GM12878 (cell line): ENCODE measurements around the gene FXYD6. TPM values are rescaled to one million over a fixed set of nuclear protein-coding genes. Genes with fewer than 3 reads are reported as not detected.

ENCODE experiments used
- ATAC-seq: fragments of 200-7000 bp; cut with Tn5 transposase; 3 replicates; pipeline ENCODE4 v1.9.1; 2020; ENCODE audit warnings: mild to moderate bottlenecking, moderate library complexity
- BruUV-seq: library from RNA; stranded (reverse); fragments of 400-500 nt; replicated peaks from 2 replicates; lab custom pipeline; 2021; lab: Mats Ljungman, UMichigan
- CTCF ChIA-PET: fragments of 300-600 bp; sonication (Branson Sonifier 250); formaldehyde crosslinking; extraction: SDS; loops from one replicate; lab custom pipeline; 2021; ENCODE audit warnings: inconsistent platforms; lab: Yijun Ruan, JAX
- POLR2A ChIA-PET: fragments of 350-600 bp; formaldehyde crosslinking; extraction: SDS; loops from one replicate; lab custom pipeline; 2021; ENCODE audit warnings: inconsistent platforms; lab: Charles Lee
- RAD21 ChIA-PET: fragments of 300-600 bp; sonication (Branson Sonifier 250); formaldehyde crosslinking; loops from one replicate; lab custom pipeline; 2023; ENCODE audit warnings: antibody characterized with exemption; ENCODE audit not compliant: unreplicated experiment; lab: Charles Lee
- SMC1A ChIA-PET: fragments of 300-600 bp; sonication (Branson Sonifier 250); formaldehyde crosslinking; loops from one replicate; lab custom pipeline; 2023; ENCODE audit not compliant: unreplicated experiment, uncharacterized antibody; lab: Charles Lee
- DNase-seq: peaks from one replicate; pipeline ENCODE4 v3.0.0-alpha.2; 2011; ENCODE audit warnings: low read depth, low spot score
- FAIRE-seq: peaks from 3 replicates; lab custom pipeline; 2011; peaks lifted over from hg19 to GRCh38; lab: Jason Lieb, UNC
- H2AFZ ChIP-seq: 2 replicates; pipeline ENCODE4 v1.6.0; 2011; ENCODE audit warnings: low read depth, low read length, control low read depth; ENCODE audit not compliant: control insufficient read depth
- H3K27ac ChIP-seq: 2 replicates; pipeline ENCODE4 v1.5.1; 2011; ENCODE audit warnings: control low read depth; ENCODE audit not compliant: control insufficient read depth, insufficient read depth
- H3K27me3 ChIP-seq, 2 experiments: replicated peaks in 1 of 2; 2 replicates each; pipeline versions ENCODE4 v1.6.0 to v1.6.1; 2011; ENCODE audit warnings: low read length in 1 of 2; ENCODE audit not compliant: control insufficient read depth in 2 of 2, insufficient read depth in 2 of 2
- H3K36me3 ChIP-seq, 2 experiments: 2 replicates each; pipeline ENCODE4 v1.5.1; 2011; ENCODE audit warnings: low read length in 1 of 2; ENCODE audit not compliant: control insufficient read depth in 2 of 2, insufficient read depth in 2 of 2
- H3K4me1 ChIP-seq: 2 replicates; pipeline ENCODE4 v1.6.1; 2011; ENCODE audit warnings: mild to moderate bottlenecking, low read length, moderate library complexity, mixed read lengths; ENCODE audit not compliant: control insufficient read depth, insufficient read depth
- H3K4me2 ChIP-seq: 2 replicates; pipeline ENCODE4 v1.6.0; 2011; ENCODE audit warnings: control low read depth; ENCODE audit not compliant: control insufficient read depth, insufficient read depth
- H3K4me3 ChIP-seq: fragments of 200-600 bp; sonication (generic); 2 replicates; pipeline ENCODE4 v1.5.1; 2016
- H3K79me2 ChIP-seq: 2 replicates; pipeline ENCODE4 v1.6.0; 2011; ENCODE audit warnings: low read length; ENCODE audit not compliant: control insufficient read depth, insufficient read depth
- H3K9ac ChIP-seq: 2 replicates; pipeline ENCODE4 v1.8.0; 2011; ENCODE audit warnings: low read length, control low read depth, mixed read lengths; ENCODE audit not compliant: control insufficient read depth, insufficient read depth
- H3K9me3 ChIP-seq: replicated peaks from 3 replicates; pipeline ENCODE4 v1.5.1; 2011; ENCODE audit warnings: mild to moderate bottlenecking, low read length; ENCODE audit not compliant: control insufficient read depth, insufficient read depth
- H4K20me1 ChIP-seq: 2 replicates; pipeline ENCODE4 v1.6.0; 2011; ENCODE audit not compliant: control insufficient read depth, insufficient read depth
- ATF2 ChIP-seq: IDR thresholded peaks from 2 replicates; pipeline ENCODE4 v1.6.1; 2012; ENCODE audit warnings: low read length, inconsistent platforms
- BCL3 ChIP-seq: IDR thresholded peaks from 2 replicates; pipeline ENCODE4 v1.6.1; 2011; ENCODE audit warnings: borderline replicate concordance, low read depth, mild to moderate bottlenecking, moderate library complexity, low read length; ENCODE audit not compliant: insufficient read depth, poor library complexity, severe bottlenecking
- ESRRA ChIP-seq: IDR thresholded peaks from 2 replicates; pipeline ENCODE4 v1.6.1; 2012; ENCODE audit warnings: mild to moderate bottlenecking, low read length, improper control_type of control experiment
- FOS ChIP-seq: IDR thresholded peaks from 3 replicates; pipeline ENCODE4 v1.6.1; 2011; ENCODE audit warnings: borderline replicate concordance; ENCODE audit not compliant: insufficient read length; ENCODE audit errors: extremely low read depth
- IKZF1 ChIP-seq: fragments of 450-650 bp; conservative IDR thresholded peaks from 2 replicates; pipeline ENCODE4 v1.6.1; 2017; ENCODE audit warnings: antibody characterized with exemption, mild to moderate bottlenecking
- KAT2A ChIP-seq: conservative IDR thresholded peaks from 2 replicates; pipeline ENCODE4 v1.6.1; 2011; ENCODE audit warnings: low read depth, low read length; ENCODE audit not compliant: control insufficient read depth
- KLF5 ChIP-seq: fragments of 450-650 bp; IDR thresholded peaks from 2 replicates; pipeline ENCODE4 v1.6.1; 2014; ENCODE audit warnings: mild to moderate bottlenecking; ENCODE audit not compliant: partially characterized antibody
- MTA2 ChIP-seq: fragments of 450-650 bp; IDR thresholded peaks from 2 replicates; pipeline ENCODE4 v1.6.1; 2016; ENCODE audit warnings: low read depth, mild to moderate bottlenecking, moderate library complexity
- MXI1 ChIP-seq: fragments of 150-350 bp; IDR thresholded peaks from 2 replicates; pipeline ENCODE4 v1.6.1; 2011; ENCODE audit warnings: low read depth, mild to moderate bottlenecking, inconsistent platforms, low read length, improper control_type of control experiment
- NFXL1 ChIP-seq: fragments of 450-650 bp; IDR thresholded peaks from 2 replicates; pipeline ENCODE4 v1.6.1; 2017; ENCODE audit warnings: antibody characterized with exemption, mild to moderate bottlenecking, borderline replicate concordance
- NR2C1 ChIP-seq: fragments of 450-650 bp; IDR thresholded peaks from 2 replicates; pipeline ENCODE4 v1.6.1; 2017; ENCODE audit warnings: antibody characterized with exemption, mild to moderate bottlenecking, moderate library complexity
- RELB ChIP-seq: fragments of 450-650 bp; IDR thresholded peaks from 2 replicates; pipeline ENCODE4 v1.6.1; 2017; ENCODE audit warnings: low read depth, mild to moderate bottlenecking, moderate library complexity
- SMC3 ChIP-seq: IDR thresholded peaks from 2 replicates; pipeline ENCODE4 v1.6.1; 2011; ENCODE audit warnings: low read length, improper control_type of control experiment, borderline replicate concordance
- SPI1 ChIP-seq: IDR thresholded peaks from 2 replicates; pipeline ENCODE4 v1.6.1; 2011; ENCODE audit warnings: low read depth, mild to moderate bottlenecking, low read length, moderate library complexity, borderline replicate concordance; ENCODE audit not compliant: insufficient read depth
- TCF12 ChIP-seq: IDR thresholded peaks from 2 replicates; pipeline ENCODE4 v1.6.1; 2011; ENCODE audit warnings: low read depth, mild to moderate bottlenecking, low read length
- WRNIP1 ChIP-seq: IDR thresholded peaks from 2 replicates; pipeline ENCODE4 v1.6.1; 2011; ENCODE audit warnings: low read depth, low read length, improper control_type of control experiment, borderline replicate concordance
- YBX1 ChIP-seq: fragments of 450-650 bp; IDR thresholded peaks from 2 replicates; pipeline ENCODE4 v1.6.1; 2016; ENCODE audit warnings: antibody characterized with exemption
- YY1 ChIP-seq: IDR thresholded peaks from 2 replicates; pipeline ENCODE4 v1.6.1; 2011; ENCODE audit warnings: low read depth, mild to moderate bottlenecking, low read length
- ZNF384 ChIP-seq: IDR thresholded peaks from 2 replicates; pipeline ENCODE4 v1.6.1; 2012; ENCODE audit warnings: low read depth, mild to moderate bottlenecking, low read length, improper control_type of control experiment, borderline replicate concordance
- WGBS: methylation state at CpG from one replicate; pipeline ENCODE4 v1.1.6; 2016; ENCODE audit warnings: low lambda C conversion rate; ENCODE audit not compliant: insufficient replicate concordance, insufficient coverage; ENCODE audit errors: missing lambda C conversion rate; 5-methylcytosine and 5-hydroxymethylcytosine counted together
- in situ Hi-C: fragments of 300-500 bp; cut with MboI; formaldehyde crosslinking; loops from 9 replicates; pipeline ENCODE4 v1.14.3; 2018; ENCODE audit warnings: mixed read lengths
- intact Hi-C: fragments of 100-400 bp; cut with micrococcal nuclease; formaldehyde crosslinking; loops from one replicate; pipeline ENCODE4 v1.14.2; 2022; ENCODE audit not compliant: unreplicated experiment
- polyA plus RNA-seq, 11 experiments: library from polyadenylated mRNA; depleted of rRNA in 4 of 11; unstranded in 6 of 11; stranded (reverse) in 5 of 11; fragments of >200 nt; fragmentation: Nextera tagmentation in 4 of 11; fragmentation: Illumina TruSeq in 1 of 11; extraction: Ambion mirVana in 4 of 11; extraction: Trizol in 1 of 11; gene quantifications; 1 replicate in 1 of 11; 2 replicates in 10 of 11; pipeline versions ENCODE4 v1.2.1 to v1.2.3, GENCODE V29; 2011 to 2016; ENCODE audit warnings: inconsistent platforms in 2 of 11, missing spikeins in 2 of 11, low read depth in 1 of 11
- total RNA-seq, 4 experiments: library from RNA; depleted of rRNA in 3 of 4; stranded (reverse); fragments of >200 nt in 3 of 4; fragmentation: Illumina TruSeq in 1 of 4; extraction: Trizol in 1 of 4; gene quantifications; 2 replicates each; pipeline versions ENCODE4 v1.2.1 to v1.2.3, GENCODE V29; 2013 to 2021

FXYD6 gene
- total and polyA plus RNA-seq, 10 of the 15 experiments (the other 5 are each of a cell fraction or from before 2014, with no cell fraction given), result 0.09 to 2.0 (median 0.23) TPM; not detected in 2

DNA sequence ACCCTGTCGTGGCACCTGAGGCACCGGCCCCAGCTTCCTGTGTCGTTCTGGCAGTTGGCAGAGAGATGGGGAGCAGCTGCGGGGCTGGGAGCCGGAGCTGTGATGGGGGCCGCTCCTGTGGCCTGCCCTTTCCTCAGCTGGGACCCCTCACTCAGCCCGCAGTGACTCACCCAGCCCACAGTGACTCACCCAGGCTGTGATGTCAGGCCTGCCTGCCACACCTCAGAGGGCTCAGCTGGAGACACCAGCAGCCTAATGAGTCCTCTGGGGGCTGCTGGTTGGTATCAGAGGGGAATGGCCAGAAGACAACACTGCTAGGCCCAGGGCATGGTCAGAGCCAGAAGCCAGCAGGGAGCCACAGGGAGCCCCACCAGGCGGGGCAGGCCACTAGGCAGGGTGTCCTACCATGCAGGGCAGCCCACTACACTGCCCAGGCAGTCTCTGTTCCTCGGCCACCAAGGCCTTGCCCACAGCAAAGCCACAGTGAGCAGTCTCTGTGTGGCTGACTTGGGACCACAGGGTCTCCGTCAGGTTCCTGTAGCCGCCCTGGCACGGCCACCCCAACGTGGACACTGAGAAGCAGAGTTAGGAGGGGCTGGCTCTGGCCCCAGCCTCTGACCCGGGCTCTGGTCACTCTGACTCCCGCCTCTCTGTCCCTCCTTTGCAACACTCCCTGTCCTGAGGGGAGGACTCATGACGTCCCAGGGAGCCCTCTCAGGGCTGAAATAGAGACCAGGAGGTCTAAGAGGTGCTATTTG is 47.7 kb downstream of the FXYD6 start:
- SMC1A ChIA-PET, result interaction anchor here (0.5 to 9.6 kb wide), 11 partner anchors 11 to 225 kb away, joined by 3 to 98 read pairs (median 5); no protein-coding TSS in a partner anchor
- H3K4me2 ChIP-seq, result peak overlapping the region; percentile 20; the same call in 1 of the 2 replicates
- no peak overlapping the region for H2AFZ ChIP-seq
- no peak overlapping the region for H3K4me3 ChIP-seq
- RAD21 ChIA-PET, result interaction anchor here (0.8 to 22.6 kb wide), 9 partner anchors 12 to 224 kb away, joined by 3 to 393 read pairs (median 5); no protein-coding TSS in a partner anchor
- FAIRE-seq, result no peak
- BruUV-seq, result no TSS peak
- POLR2A ChIA-PET, result interaction anchor here (0.8 to 1.8 kb wide), 6 partner anchors 11 to 224 kb away, joined by 3 to 15 read pairs (median 3); partner anchors contain the start of gene TMPRSS13
- 3% methylated on average over 16 of the region's 16 CpGs for WGBS
- in situ Hi-C loops (no loop called here), intact Hi-C loops (no loop called here)
- peaks cover 14% of the 10 kb centered on the region for H3K4me1 ChIP-seq
- no peaks in the 10 kb centered on the region for H3K79me2 ChIP-seq
- CTCF ChIA-PET, result interaction anchor here (0.8 to 16.0 kb wide), 9 partner anchors 9 to 225 kb away, joined by 3 to 503 read pairs (median 10); no protein-coding TSS in a partner anchor
- ATAC-seq, result peak; percentile 92
- H3K27me3 ChIP-seq, result no peaks in the 10 kb centered on the region
- H3K9me3 ChIP-seq, result no peaks in the 10 kb centered on the region
- H3K9ac ChIP-seq, result no peak overlapping the region
- H4K20me1 ChIP-seq, result no peaks in the 10 kb centered on the region
- DNase-seq, result no peak
- H3K36me3 ChIP-seq, result no peaks in the 10 kb centered on the region
- H3K27ac ChIP-seq, result no peak overlapping the region; the same call in 1 of the 2 replicates
- no peak for TF ChIP-seq WRNIP1
- TF ChIP-seq ZNF384, result no peak
- no peak for TF ChIP-seq SPI1
- TF ChIP-seq IKZF1, result peak; percentile 74
- no peak for TF ChIP-seq YBX1
- no peak for TF ChIP-seq FOS
- no peak for TF ChIP-seq KLF5
- TF ChIP-seq NR2C1, result no peak
- TF ChIP-seq MXI1, result no peak
- no peak for TF ChIP-seq ESRRA
- TF ChIP-seq NFXL1, result no peak
- no peak for TF ChIP-seq SMC3
- peak; percentile 97 for TF ChIP-seq MTA2
- no peak; the same call in 1 of the 2 replicates for TF ChIP-seq RELB
- TF ChIP-seq ATF2, result no peak
- TF ChIP-seq BCL3, result no peak
- TF ChIP-seq YY1, result no peak
- no peak for TF ChIP-seq KAT2A
- peak; percentile 52; the same call in 1 of the 2 replicates for TF ChIP-seq TCF12
